K562 (cell line): ENCODE measurements around the gene SRGAP3. TPM values are rescaled to one million over a fixed set of nuclear protein-coding genes. Genes with fewer than 3 reads are reported as not detected.

ENCODE experiments used
- ATAC-seq: fragments of 200-7000 bp; cut with Tn5 transposase; 3 replicates; pipeline ENCODE4 v1.9.1; 2020; ENCODE audit warnings: moderate library complexity
- BruUV-seq: library from RNA; stranded (reverse); fragments of 400-500 nt; replicated peaks from 2 replicates; lab custom pipeline; 2021; lab: Mats Ljungman, UMichigan
- CTCF ChIA-PET: fragments of 300-600 bp; formaldehyde crosslinking; extraction: SDS; loops from one replicate; lab custom pipeline; 2021; ENCODE audit warnings: low intra/inter-chr PET ratio; lab: Yijun Ruan, JAX
- POLR2A ChIA-PET: fragments of 300-600, 350-650 bp; sonication (Branson Sonifier 250); formaldehyde crosslinking; extraction: SDS; loops from one replicate; lab custom pipeline; 2021; ENCODE audit warnings: antibody characterized with exemption, inconsistent platforms; lab: Yijun Ruan, JAX
- DNase-seq, 4 experiments: peaks; one replicate each; pipeline versions ENCODE4 v3.0.0 to v3.0.0-alpha.2; 2011 to 2018; ENCODE audit warnings: low spot score in 3 of 4, mixed read lengths in 3 of 4; ENCODE audit errors: extremely low read depth in 1 of 4
- FAIRE-seq: peaks from 2 replicates; lab custom pipeline; 2011; peaks lifted over from hg19 to GRCh38; lab: Jason Lieb, UNC
- H2AFZ ChIP-seq: 2 replicates; pipeline ENCODE4 v1.6.0; 2011; ENCODE audit warnings: low read depth, low read length, control low read depth, inconsistent platforms
- H3K27ac ChIP-seq: fragments of 200-600 bp; 3 replicates; pipeline ENCODE4 v1.8.0; 2011; ENCODE audit warnings: low read depth, mild to moderate bottlenecking, control low read depth, inconsistent platforms, low read length, moderate library complexity, mixed read lengths; ENCODE audit errors: extremely low read depth
- H3K27me3 ChIP-seq, 2 experiments: fragments of 300-600 bp in 1 of 2; 2 replicates in 1 of 2; 3 replicates in 1 of 2; pipeline versions ENCODE4 v1.6.0 to v1.8.0; 2011; ENCODE audit warnings: inconsistent platforms in 2 of 2, low read length in 2 of 2, mild to moderate bottlenecking in 1 of 2, mixed read lengths in 1 of 2, moderate library complexity in 1 of 2; ENCODE audit not compliant: control insufficient read depth in 2 of 2, insufficient read depth in 2 of 2
- H3K36me3 ChIP-seq: fragments of 300-600 bp; 3 replicates; pipeline ENCODE4 v1.8.0; 2011; ENCODE audit warnings: mild to moderate bottlenecking, low read length, inconsistent platforms; ENCODE audit not compliant: control insufficient read depth, insufficient read depth
- H3K4me1 ChIP-seq, 2 experiments: fragments of 200-600 bp in 1 of 2; replicated peaks in 1 of 2; 2 replicates in 1 of 2; 3 replicates in 1 of 2; pipeline versions ENCODE4 v1.5.1 to v1.8.0; 2011; ENCODE audit warnings: inconsistent platforms in 2 of 2, low read length in 2 of 2, mild to moderate bottlenecking in 1 of 2, mixed read lengths in 1 of 2, moderate library complexity in 1 of 2; ENCODE audit not compliant: control insufficient read depth in 2 of 2, insufficient read depth in 2 of 2
- H3K4me2 ChIP-seq: 2 replicates; pipeline ENCODE4 v1.6.1; 2011; ENCODE audit warnings: low read length, control low read depth, inconsistent platforms, mixed read lengths; ENCODE audit not compliant: insufficient read depth
- H3K4me3 ChIP-seq: fragments of 200-600 bp; sonication (generic), shearing (Covaris generic); 2 replicates; pipeline ENCODE4 v1.5.1; 2016; ENCODE audit warnings: control low read depth, inconsistent platforms
- H3K79me2 ChIP-seq: fragments of 200-600 bp; 3 replicates; pipeline ENCODE4 v1.8.0; 2011; ENCODE audit warnings: low read length, inconsistent platforms; ENCODE audit not compliant: control insufficient read depth, insufficient read depth
- H3K9ac ChIP-seq, 2 experiments: 2 replicates each; pipeline versions ENCODE4 v1.6.0 to v1.6.1; 2011; ENCODE audit warnings: low read depth in 2 of 2, low read length in 2 of 2, control low read depth in 1 of 2, inconsistent platforms in 1 of 2, mild to moderate bottlenecking in 1 of 2, mixed read lengths in 1 of 2; ENCODE audit not compliant: insufficient read depth in 1 of 2
- H3K9me1 ChIP-seq: one replicate; pipeline ENCODE4 v1.6.0; 2011; ENCODE audit warnings: inconsistent platforms, mild to moderate bottlenecking, low read length, moderate library complexity; ENCODE audit not compliant: control insufficient read depth, insufficient read depth
- H3K9me3 ChIP-seq: replicated peaks from 2 replicates; pipeline ENCODE4 v1.5.1; 2011; ENCODE audit warnings: low read depth, low read length, inconsistent platforms; ENCODE audit not compliant: control insufficient read depth, insufficient read depth
- H4K20me1 ChIP-seq: replicated peaks from 2 replicates; pipeline ENCODE4 v1.6.1; 2011; ENCODE audit warnings: low read length, inconsistent platforms, mixed read lengths; ENCODE audit not compliant: control insufficient read depth, insufficient read depth
- CHD2 ChIP-seq: IDR thresholded peaks from 2 replicates; pipeline ENCODE4 v1.6.1; 2011; ENCODE audit warnings: low read depth, low read length
- EP400 ChIP-seq: fragments of 450-650 bp; IDR thresholded peaks from 2 replicates; pipeline ENCODE4 v1.6.1; 2017; ENCODE audit warnings: antibody characterized with exemption, mild to moderate bottlenecking, moderate library complexity
- EZH2 ChIP-seq: IDR thresholded peaks from 2 replicates; pipeline ENCODE4 v1.6.1; 2012; ENCODE audit warnings: low read depth, mild to moderate bottlenecking, inconsistent platforms, low read length, borderline replicate concordance
- KAT8 ChIP-seq: fragments of 450-650 bp; IDR thresholded peaks from 2 replicates; pipeline ENCODE4 v1.6.1; 2016; ENCODE audit warnings: low read depth, mild to moderate bottlenecking
- SAP30 ChIP-seq: fragments of 200-600 bp; sonication (generic); IDR thresholded peaks from 2 replicates; pipeline ENCODE4 v1.6.1; 2012; ENCODE audit warnings: borderline replicate concordance, low read depth, mild to moderate bottlenecking, moderate library complexity, low read length, control low read depth, inconsistent platforms; ENCODE audit not compliant: insufficient read depth, poor library complexity, severe bottlenecking
- ZBTB7A ChIP-seq: IDR thresholded peaks from 2 replicates; pipeline ENCODE4 v1.6.1; 2011; ENCODE audit warnings: low read depth, mild to moderate bottlenecking, low read length, moderate library complexity, borderline replicate concordance; ENCODE audit not compliant: control insufficient read depth
- WGBS: fragments of 100-300 bp; shearing (Covaris generic); methylation state at CpG from one replicate; pipeline ENCODE4 v1.1.6; 2016; ENCODE audit warnings: low coverage, mixed read lengths; ENCODE audit not compliant: insufficient coverage; ENCODE audit errors: missing lambda C conversion rate; 5-methylcytosine and 5-hydroxymethylcytosine counted together
- in situ Hi-C: fragments of 300-500 bp; cut with MboI; formaldehyde crosslinking; loops from 4 replicates; pipeline ENCODE4 v1.15.0; 2018; ENCODE audit warnings: inconsistent platforms, mixed read lengths
- intact Hi-C: fragments of 100-400 bp; cut with micrococcal nuclease; formaldehyde crosslinking; loops from 2 replicates; pipeline ENCODE4 v1.14.2; 2022
- polyA plus RNA-seq, 8 experiments: library from polyadenylated mRNA; depleted of rRNA in 4 of 8; stranded (reverse) in 5 of 8; unstranded in 3 of 8; fragments of >200 nt; fragmentation: Nextera tagmentation in 2 of 8; fragmentation: Illumina TruSeq in 1 of 8; extraction: Ambion mirVana in 2 of 8; extraction: Trizol in 1 of 8; gene quantifications; 2 replicates each; pipeline versions ENCODE4 v1.2.1 to v1.2.3, GENCODE V29; 2011 to 2014; ENCODE audit warnings: inconsistent platforms in 1 of 8, missing spikeins in 1 of 8
- total RNA-seq, 7 experiments: library from RNA; depleted of rRNA in 6 of 7; stranded (reverse); fragments of >200 nt in 6 of 7; fragmentation: Illumina TruSeq in 2 of 7; extraction: Trizol in 2 of 7; gene quantifications; 2 replicates each; pipeline versions ENCODE4 v1.2.1 to v1.2.3, GENCODE V29; 2011 to 2021; ENCODE audit warnings: low replicate concordance in 1 of 7
- TF ChIP-seq, protein P1 (sequence below): fragments of 450-650 bp; IDR thresholded peaks from 2 replicates; pipeline ENCODE4 v1.6.1; 2017; ENCODE audit warnings: antibody characterized with exemption
- TF ChIP-seq, protein P2 (sequence below): fragments of 250-450 bp; sonication (Bioruptor Pico); IDR thresholded peaks from 2 replicates; pipeline ENCODE4 v1.8.0; 2022; ENCODE audit warnings: inconsistent platforms
- TF ChIP-seq, protein P3 (sequence below): fragments of 450-650 bp; formaldehyde crosslinking; IDR thresholded peaks from 2 replicates; pipeline ENCODE4 v1.4.0; 2020; ENCODE audit warnings: mild to moderate bottlenecking, mixed read lengths

The SRGAP3 gene
- total and polyA plus RNA-seq, 9 of the 15 experiments (the other 6 are each of a cell fraction or from before 2014, with no cell fraction given): 0.11 to 0.85 (median 0.35) TPM; not detected in 2

GRCh38 chr3:9068051-9068450, 181.4 kb downstream of the SRGAP3 start:
- Histone ChIP-seq H3K4me2 (no peak overlapping the region), H3K4me3 (no peak overlapping the region), H3K27ac (no peak overlapping the region)
- WGBS: 0% methylated on average over 5 of the region's 5 CpGs
- no peak for ATAC-seq
- TF ChIP-seq EP400: no peak
- TF ChIP-seq SAP30: no peak
- TF ChIP-seq KAT8: no peak
- TF ChIP-seq, protein P1, sequence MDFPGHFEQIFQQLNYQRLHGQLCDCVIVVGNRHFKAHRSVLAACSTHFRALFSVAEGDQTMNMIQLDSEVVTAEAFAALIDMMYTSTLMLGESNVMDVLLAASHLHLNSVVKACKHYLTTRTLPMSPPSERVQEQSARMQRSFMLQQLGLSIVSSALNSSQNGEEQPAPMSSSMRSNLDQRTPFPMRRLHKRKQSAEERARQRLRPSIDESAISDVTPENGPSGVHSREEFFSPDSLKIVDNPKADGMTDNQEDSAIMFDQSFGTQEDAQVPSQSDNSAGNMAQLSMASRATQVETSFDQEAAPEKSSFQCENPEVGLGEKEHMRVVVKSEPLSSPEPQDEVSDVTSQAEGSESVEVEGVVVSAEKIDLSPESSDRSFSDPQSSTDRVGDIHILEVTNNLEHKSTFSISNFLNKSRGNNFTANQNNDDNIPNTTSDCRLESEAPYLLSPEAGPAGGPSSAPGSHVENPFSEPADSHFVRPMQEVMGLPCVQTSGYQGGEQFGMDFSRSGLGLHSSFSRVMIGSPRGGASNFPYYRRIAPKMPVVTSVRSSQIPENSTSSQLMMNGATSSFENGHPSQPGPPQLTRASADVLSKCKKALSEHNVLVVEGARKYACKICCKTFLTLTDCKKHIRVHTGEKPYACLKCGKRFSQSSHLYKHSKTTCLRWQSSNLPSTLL: no peak
- TF ChIP-seq, protein P2, sequence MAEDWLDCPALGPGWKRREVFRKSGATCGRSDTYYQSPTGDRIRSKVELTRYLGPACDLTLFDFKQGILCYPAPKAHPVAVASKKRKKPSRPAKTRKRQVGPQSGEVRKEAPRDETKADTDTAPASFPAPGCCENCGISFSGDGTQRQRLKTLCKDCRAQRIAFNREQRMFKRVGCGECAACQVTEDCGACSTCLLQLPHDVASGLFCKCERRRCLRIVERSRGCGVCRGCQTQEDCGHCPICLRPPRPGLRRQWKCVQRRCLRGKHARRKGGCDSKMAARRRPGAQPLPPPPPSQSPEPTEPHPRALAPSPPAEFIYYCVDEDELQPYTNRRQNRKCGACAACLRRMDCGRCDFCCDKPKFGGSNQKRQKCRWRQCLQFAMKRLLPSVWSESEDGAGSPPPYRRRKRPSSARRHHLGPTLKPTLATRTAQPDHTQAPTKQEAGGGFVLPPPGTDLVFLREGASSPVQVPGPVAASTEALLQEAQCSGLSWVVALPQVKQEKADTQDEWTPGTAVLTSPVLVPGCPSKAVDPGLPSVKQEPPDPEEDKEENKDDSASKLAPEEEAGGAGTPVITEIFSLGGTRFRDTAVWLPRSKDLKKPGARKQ (CRISPR knock-in tag): no peak
- TF ChIP-seq, protein P3, sequence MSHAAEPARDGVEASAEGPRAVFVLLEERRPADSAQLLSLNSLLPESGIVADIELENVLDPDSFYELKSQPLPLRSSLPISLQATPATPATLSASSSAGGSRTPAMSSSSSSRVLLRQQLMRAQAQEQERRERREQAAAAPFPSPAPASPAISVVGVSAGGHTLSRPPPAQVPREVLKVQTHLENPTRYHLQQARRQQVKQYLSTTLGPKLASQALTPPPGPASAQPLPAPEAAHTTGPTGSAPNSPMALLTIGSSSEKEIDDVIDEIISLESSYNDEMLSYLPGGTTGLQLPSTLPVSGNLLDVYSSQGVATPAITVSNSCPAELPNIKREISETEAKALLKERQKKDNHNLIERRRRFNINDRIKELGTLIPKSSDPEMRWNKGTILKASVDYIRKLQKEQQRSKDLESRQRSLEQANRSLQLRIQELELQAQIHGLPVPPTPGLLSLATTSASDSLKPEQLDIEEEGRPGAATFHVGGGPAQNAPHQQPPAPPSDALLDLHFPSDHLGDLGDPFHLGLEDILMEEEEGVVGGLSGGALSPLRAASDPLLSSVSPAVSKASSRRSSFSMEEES: no peak
- TF ChIP-seq CHD2: no peak
- no peak for TF ChIP-seq EZH2
- TF ChIP-seq ZBTB7A: no peak
- TF ChIP-seq, all 486 proteins: peak for 0
- FAIRE-seq (no peak), DNase-seq (no peak)
- ChIA-PET POLR2A (interaction anchor here (0.7 to 1.9 kb wide), 2 partner anchors 14 to 148 kb away, joined by 3 to 5 read pairs; no protein-coding TSS in a partner anchor), CTCF (interaction anchor here (0.7 to 2.2 kb wide), 3 partner anchors 80 to 405 kb away, joined by 5 to 23 read pairs (median 7); no protein-coding TSS in a partner anchor)
- H3K9me3 ChIP-seq: no peaks in the 10 kb centered on the region
- H3K27me3 ChIP-seq: peaks cover 0 to 20% of the 10 kb centered on the region in 2 experiments; a peak in 2 of 5 replicates
- H3K79me2 ChIP-seq: no peaks in the 10 kb centered on the region
- no peaks in the 10 kb centered on the region for H3K36me3 ChIP-seq
- no peaks in the 10 kb centered on the region for H3K4me1 ChIP-seq
- no peaks in the 10 kb centered on the region for H3K9me1 ChIP-seq
- intact Hi-C loops: loop anchor here (5.0 kb wide), 2 partner anchors 301 to 406 kb away; partner anchors contain the start of gene OXTR
- BruUV-seq: no TSS peak
- H4K20me1 ChIP-seq: no peaks in the 10 kb centered on the region
- no peak overlapping the region for H3K9ac ChIP-seq
- in situ Hi-C loops: loop anchor here (5.0 kb wide), 1 partner anchor 96 kb away; no protein-coding TSS in a partner anchor
- no peak overlapping the region for H2AFZ ChIP-seq
